Brain microvascular endothelial cell (primary cell): ENCODE results near the gene CPOX.

Experiments
- DNase-seq: peaks from one replicate; pipeline ENCODE4 v3.0.0-alpha.2; 2020
- H3K27ac ChIP-seq: fragments of 250-450 bp; sonication (Bioruptor Pico); 2 replicates; pipeline ENCODE4 v1.5.1; 2020; ENCODE audit warnings: mild to moderate bottlenecking, moderate library complexity
- H3K27me3 ChIP-seq: fragments of 250-450 bp; sonication (Bioruptor Pico); replicated peaks from 2 replicates; pipeline ENCODE4 v1.5.1; 2020; ENCODE audit warnings: mild to moderate bottlenecking
- H3K36me3 ChIP-seq: fragments of 250-450 bp; sonication (Bioruptor Pico); replicated peaks from 2 replicates; pipeline ENCODE4 v1.5.1; 2020; ENCODE audit warnings: mild to moderate bottlenecking
- H3K4me3 ChIP-seq: 2 replicates; pipeline ENCODE4 v1.5.1; 2011; ENCODE audit warnings: low read depth, mild to moderate bottlenecking, control low read depth, low read length, moderate library complexity
- CTCF ChIP-seq: IDR thresholded peaks from 2 replicates; pipeline ENCODE4 v1.5.1; 2011; ENCODE audit warnings: low read depth, mild to moderate bottlenecking, moderate library complexity, low read length, control low read depth, inconsistent platforms; ENCODE audit errors: missing control alignments
- in situ Hi-C: cut with HindIII; loops from 2 replicates; pipeline ENCODE4 v1.10.0; 2017; ENCODE audit warnings: low sequenced_read_pairs, low pct_ligation_motif_present

The CPOX gene

DNA sequence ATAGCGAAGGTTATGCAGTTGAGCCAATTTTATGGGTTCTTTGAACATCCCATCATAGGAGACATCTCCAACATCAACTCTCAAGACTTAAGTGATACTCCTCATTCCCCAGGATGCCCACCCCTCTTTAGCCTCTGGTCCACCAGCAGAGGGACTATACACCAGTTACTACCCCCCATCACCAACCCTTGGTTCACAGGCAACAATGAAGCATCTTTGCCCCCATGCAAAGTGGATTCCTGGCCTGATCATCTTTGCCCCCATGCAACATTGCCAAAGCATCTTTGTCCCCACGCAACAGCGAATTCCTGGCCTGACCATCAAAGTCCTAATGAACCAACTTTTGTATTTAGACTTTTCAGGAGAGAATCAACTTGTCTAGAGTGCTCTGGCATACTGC, 42.6 kb downstream of the CPOX start:
- no peak for TF ChIP-seq CTCF
- no peak for DNase-seq
- no peak overlapping the region for H3K4me3 ChIP-seq
- H3K27ac ChIP-seq: no peak overlapping the region
- peaks cover 2% of the 10 kb centered on the region for H3K27me3 ChIP-seq
- no peaks in the 10 kb centered on the region for H3K36me3 ChIP-seq
- in situ Hi-C loops: no loop called here

GRCh38 chr3:98548544-98548943, 44.9 kb downstream of the CPOX start:
- in situ Hi-C loops: no loop called here

DNA sequence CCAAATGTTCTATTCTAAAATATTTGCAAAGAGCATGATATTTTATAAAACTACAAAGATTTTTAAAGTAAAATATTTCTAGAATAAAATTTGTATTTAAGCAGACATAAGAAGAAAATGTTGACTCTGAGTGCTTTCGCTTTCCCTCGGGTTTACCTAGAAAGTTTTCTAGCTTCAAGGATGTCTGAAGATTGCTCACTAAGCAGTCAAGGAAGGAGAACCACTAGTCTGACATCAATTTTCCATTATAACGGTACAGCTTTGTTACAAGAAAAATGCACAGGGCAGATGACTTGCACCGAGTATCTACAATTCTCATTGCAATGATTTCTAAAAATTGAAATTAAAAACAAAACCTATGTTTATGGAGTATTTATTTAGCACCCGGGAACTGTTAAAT, 47.5 kb downstream of the CPOX start:
- no peak for TF ChIP-seq CTCF
- Histone ChIP-seq H3K27me3 (peaks cover 2% of the 10 kb centered on the region), H3K36me3 (no peaks in the 10 kb centered on the region), H3K4me3 (no peak overlapping the region), H3K27ac (no peak overlapping the region)
- DNase-seq: no peak
- in situ Hi-C loops: no loop called here

More at GRCh38 chr3:98548544-98548943, 44.9 kb downstream of the CPOX start:
- peaks cover 2% of the 10 kb centered on the region for H3K27me3 ChIP-seq
- no peak for DNase-seq
- no peaks in the 10 kb centered on the region for H3K36me3 ChIP-seq
- no peak overlapping the region for H3K27ac ChIP-seq
- no peak overlapping the region for H3K4me3 ChIP-seq
- no peak for TF ChIP-seq CTCF

DNA sequence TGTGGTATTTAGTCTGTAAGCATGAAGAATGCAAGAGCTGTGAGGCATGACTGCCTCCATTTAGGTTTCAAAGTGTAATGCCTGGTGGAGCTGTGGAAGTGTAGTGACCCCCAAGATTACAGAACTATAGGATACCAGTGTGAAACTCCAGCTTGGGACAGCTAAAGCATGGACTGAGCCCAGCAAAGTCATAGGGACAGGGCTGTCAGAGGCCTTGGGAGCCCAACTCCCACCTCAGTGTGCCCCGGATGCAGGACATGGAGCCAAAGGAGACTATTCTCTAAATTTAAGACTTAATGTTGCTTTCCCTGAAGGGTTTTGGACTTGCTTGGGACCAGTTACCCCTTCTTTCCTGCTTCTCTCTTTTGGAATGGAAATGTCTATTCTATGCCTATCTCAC, 50.8 kb downstream of the CPOX start:
- no peak for TF ChIP-seq CTCF
- Histone ChIP-seq H3K27ac (no peak overlapping the region), H3K36me3 (no peaks in the 10 kb centered on the region), H3K27me3 (no peaks in the 10 kb centered on the region), H3K4me3 (no peak overlapping the region)
- DNase-seq: no peak
- in situ Hi-C loops: no loop called here

- H3K27me3 ChIP-seq: no peaks in the 10 kb centered on the region
- in situ Hi-C loops: no loop called here
- H3K4me3 ChIP-seq: no peak overlapping the region
- no peak for TF ChIP-seq CTCF
- no peak overlapping the region for H3K27ac ChIP-seq
- no peaks in the 10 kb centered on the region for H3K36me3 ChIP-seq
- DNase-seq: no peak
Measured at GRCh38 chr3:98541695-98542094, 51.7 kb downstream of the CPOX start.

DNA sequence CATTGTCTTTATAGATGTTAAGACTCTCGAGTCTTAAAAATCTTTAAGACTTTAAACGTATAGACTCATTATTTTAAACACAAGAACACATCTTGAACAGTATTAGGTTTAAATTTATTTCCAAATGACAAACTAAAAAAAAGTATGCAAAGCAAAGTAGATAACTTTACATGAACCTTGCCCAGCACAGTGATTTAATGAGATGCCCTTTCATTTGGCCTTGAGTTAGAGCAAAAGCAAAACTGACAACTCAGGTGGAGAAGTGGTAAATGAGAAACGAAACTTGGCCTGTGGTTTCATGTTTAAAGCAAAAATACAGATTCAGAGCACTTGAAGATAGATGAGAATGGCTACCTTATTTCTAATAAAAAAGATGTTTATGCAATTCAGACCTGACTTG, 53.1 kb downstream of the CPOX start:
- no peak overlapping the region for H3K27ac ChIP-seq
- TF ChIP-seq CTCF: no peak
- DNase-seq: no peak
- H3K4me3 ChIP-seq: no peak overlapping the region
- no peaks in the 10 kb centered on the region for H3K36me3 ChIP-seq
- H3K27me3 ChIP-seq: no peaks in the 10 kb centered on the region
- in situ Hi-C loops: no loop called here
